Measurements from ENCODE around the gene TPRG1. TPM values are rescaled to one million over a fixed set of nuclear protein-coding genes. Genes with fewer than 3 reads are reported as not detected.

TPRG1 gene
- total and polyA plus RNA-seq, 2 of the 4 experiments (the other 2 are of a cell fraction): 0.17 TPM; not detected in 1

DNA sequence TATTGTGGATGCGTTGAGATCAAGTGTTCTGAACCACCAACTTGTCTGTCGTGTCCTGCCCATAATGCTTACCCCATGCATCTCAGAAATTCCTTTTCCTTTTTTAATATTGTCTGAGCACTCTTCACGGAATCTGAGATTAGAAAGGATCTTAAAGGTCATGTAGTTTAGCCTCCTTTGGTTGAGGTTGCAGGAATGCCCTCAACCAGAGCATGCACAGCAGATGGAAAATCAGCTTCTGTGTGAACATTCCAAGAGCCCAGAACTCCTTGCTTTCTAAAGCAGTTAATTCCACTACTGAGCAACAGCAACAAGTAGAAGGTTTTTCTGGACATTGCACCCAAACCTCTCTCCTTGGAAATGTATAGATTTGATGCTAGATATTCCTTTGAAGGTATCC, 153.7 kb downstream of the TPRG1 start:
- DNase-seq: no peak
- BruUV-seq (replicated peaks): no TSS peak

More for the DNA sequence above, 153.7 kb downstream of the TPRG1 start:
- no peak overlapping the region for H3K4me2 ChIP-seq (ENCODE audit: low read depth, low read length)
- H3K4me3 ChIP-seq (ENCODE audit: insufficient read depth, low read depth, low read length): no peak overlapping the region
- no peak for ATAC-seq (ENCODE audit: low read depth)
- H4K8ac ChIP-seq (ENCODE audit: low read depth in 2 of 2, low read length in 2 of 2): no peak overlapping the region
- H2BK5ac ChIP-seq (ENCODE audit: low read depth, low read length, poor library complexity, severe bottlenecking): no peak overlapping the region
- H3K9me1 ChIP-seq (ENCODE audit: insufficient read depth, low read length): no peaks in the 10 kb centered on the region
- H3K79me1 ChIP-seq (ENCODE audit: low read depth in 1 of 2, low read length in 2 of 2): no peaks in the 10 kb centered on the region
- H3K27me3 ChIP-seq (ENCODE audit: control insufficient read depth, insufficient read depth, low read length): no peaks in the 10 kb centered on the region; the same call in 1 of the 2 replicates
- no peak overlapping the region for H4K91ac ChIP-seq (ENCODE audit: insufficient read depth, low read depth, low read length)
- no peak overlapping the region for H2BK120ac ChIP-seq (ENCODE audit: low read depth, low read length)
- H4K20me1 ChIP-seq (ENCODE audit: insufficient read depth, low read length): no peaks in the 10 kb centered on the region
- peaks cover 1% of the 10 kb centered on the region; the same call in 1 of the 2 replicates for H3K4me1 ChIP-seq (ENCODE audit: control insufficient read depth, insufficient read depth, low read length)
- no CpG with 5 or more reads among the region's 3 CpGs for WGBS, 2 experiments (ENCODE audit: extremely low coverage in 2 of 2, insufficient read length in 1 of 2)
- no peak overlapping the region for H2AK5ac ChIP-seq (ENCODE audit: low read depth, low read length)
- no peak overlapping the region for H4K5ac ChIP-seq (ENCODE audit: low read depth, low read length)
- H3K23ac ChIP-seq (ENCODE audit: low read depth, low read length): no peak overlapping the region
- no peak overlapping the region for H3K27ac ChIP-seq (ENCODE audit: insufficient read depth, low read length)
- no peak overlapping the region for H3K4ac ChIP-seq (ENCODE audit: low read depth, low read length)
- in situ Hi-C loops (cut with MboI; ENCODE audit: low sequenced_read_pairs): no loop called here
- ChIA-PET CTCF (interaction anchor here (1.6 kb wide), 1 partner anchor 30 kb away, joined by 5 read pairs; no protein-coding TSS in a partner anchor), POLR2A (ENCODE audit: unreplicated experiment) (no interaction called here)
- no peak overlapping the region for H3K14ac ChIP-seq (replicated peaks; ENCODE audit: low read depth, low read length)
- no peak overlapping the region for H3K18ac ChIP-seq (ENCODE audit: low read depth, low read length)
- dilution Hi-C loops (cut with HindIII; ENCODE audit: low sequenced_read_pairs, unreplicated experiment): no loop called here
- intact Hi-C loops (cut with micrococcal nuclease): no loop called here
- no peak overlapping the region for H3K56ac ChIP-seq (ENCODE audit: extremely low read depth, insufficient read depth, low read length)
- no peak overlapping the region for H2AK9ac ChIP-seq (replicated peaks; ENCODE audit: low read depth, low read length, poor library complexity)
- TF ChIP-seq MAFK (IDR thresholded peaks at IDR 0.05; ENCODE audit: low read depth, low read length) (no peak), SMC3 (IDR thresholded peaks at IDR 0.05; ENCODE audit: low read depth, low read length) (no peak), CHD1 (IDR thresholded peaks at IDR 0.05; ENCODE audit: low read depth, low read length) (no peak), RAD21 (IDR thresholded peaks at IDR 0.05; ENCODE audit: low read length) (no peak), FOS (IDR thresholded peaks at IDR 0.05; ENCODE audit: low read depth, low read length) (no peak)
- TF ChIP-seq, protein P1, sequence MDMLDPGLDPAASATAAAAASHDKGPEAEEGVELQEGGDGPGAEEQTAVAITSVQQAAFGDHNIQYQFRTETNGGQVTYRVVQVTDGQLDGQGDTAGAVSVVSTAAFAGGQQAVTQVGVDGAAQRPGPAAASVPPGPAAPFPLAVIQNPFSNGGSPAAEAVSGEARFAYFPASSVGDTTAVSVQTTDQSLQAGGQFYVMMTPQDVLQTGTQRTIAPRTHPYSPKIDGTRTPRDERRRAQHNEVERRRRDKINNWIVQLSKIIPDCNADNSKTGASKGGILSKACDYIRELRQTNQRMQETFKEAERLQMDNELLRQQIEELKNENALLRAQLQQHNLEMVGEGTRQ (IDR thresholded peaks at IDR 0.05; ENCODE audit: low read depth, low read length): no peak
- TF ChIP-seq, protein P2, sequence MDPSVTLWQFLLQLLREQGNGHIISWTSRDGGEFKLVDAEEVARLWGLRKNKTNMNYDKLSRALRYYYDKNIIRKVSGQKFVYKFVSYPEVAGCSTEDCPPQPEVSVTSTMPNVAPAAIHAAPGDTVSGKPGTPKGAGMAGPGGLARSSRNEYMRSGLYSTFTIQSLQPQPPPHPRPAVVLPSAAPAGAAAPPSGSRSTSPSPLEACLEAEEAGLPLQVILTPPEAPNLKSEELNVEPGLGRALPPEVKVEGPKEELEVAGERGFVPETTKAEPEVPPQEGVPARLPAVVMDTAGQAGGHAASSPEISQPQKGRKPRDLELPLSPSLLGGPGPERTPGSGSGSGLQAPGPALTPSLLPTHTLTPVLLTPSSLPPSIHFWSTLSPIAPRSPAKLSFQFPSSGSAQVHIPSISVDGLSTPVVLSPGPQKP (IDR thresholded peaks at IDR 0.05; ENCODE audit: borderline replicate concordance, low read depth, low read length): no peak
- TF ChIP-seq, protein P3, sequence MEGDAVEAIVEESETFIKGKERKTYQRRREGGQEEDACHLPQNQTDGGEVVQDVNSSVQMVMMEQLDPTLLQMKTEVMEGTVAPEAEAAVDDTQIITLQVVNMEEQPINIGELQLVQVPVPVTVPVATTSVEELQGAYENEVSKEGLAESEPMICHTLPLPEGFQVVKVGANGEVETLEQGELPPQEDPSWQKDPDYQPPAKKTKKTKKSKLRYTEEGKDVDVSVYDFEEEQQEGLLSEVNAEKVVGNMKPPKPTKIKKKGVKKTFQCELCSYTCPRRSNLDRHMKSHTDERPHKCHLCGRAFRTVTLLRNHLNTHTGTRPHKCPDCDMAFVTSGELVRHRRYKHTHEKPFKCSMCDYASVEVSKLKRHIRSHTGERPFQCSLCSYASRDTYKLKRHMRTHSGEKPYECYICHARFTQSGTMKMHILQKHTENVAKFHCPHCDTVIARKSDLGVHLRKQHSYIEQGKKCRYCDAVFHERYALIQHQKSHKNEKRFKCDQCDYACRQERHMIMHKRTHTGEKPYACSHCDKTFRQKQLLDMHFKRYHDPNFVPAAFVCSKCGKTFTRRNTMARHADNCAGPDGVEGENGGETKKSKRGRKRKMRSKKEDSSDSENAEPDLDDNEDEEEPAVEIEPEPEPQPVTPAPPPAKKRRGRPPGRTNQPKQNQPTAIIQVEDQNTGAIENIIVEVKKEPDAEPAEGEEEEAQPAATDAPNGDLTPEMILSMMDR (conservative IDR thresholded peaks at IDR 0.05; ENCODE audit: low read depth, low read length): no peak
- H2BK15ac ChIP-seq (ENCODE audit: low read depth, low read length): no peak overlapping the region
- H2AFZ ChIP-seq (replicated peaks; ENCODE audit: low read length, poor library complexity): no peak overlapping the region
- H3K9ac ChIP-seq (ENCODE audit: low read depth, low read length): no peak overlapping the region
- no peaks in the 10 kb centered on the region for H3K36me3 ChIP-seq (ENCODE audit: control insufficient read depth, insufficient read depth, low read length)
- no peak overlapping the region for H2BK20ac ChIP-seq (ENCODE audit: low read depth, low read length)
- no peaks in the 10 kb centered on the region for H3K9me3 ChIP-seq (ENCODE audit: control insufficient read depth, insufficient read depth, low read length)
